Large intestine (tissue), 3 donors: ENCODE measurements around the gene NOP56. TPM values are rescaled to one million over a fixed set of nuclear protein-coding genes. Genes with fewer than 3 reads are reported as not detected.

Source experiments
- DNase-seq, 2 donors: peaks; one replicate each; pipeline versions ENCODE4 v3.0.0 to v3.0.0-alpha.2; 2013
- H3K27ac ChIP-seq: one replicate; pipeline ENCODE4 v1.5.1; 2013; ENCODE audit warnings: low read length
- H3K27me3 ChIP-seq: 2 replicates; pipeline ENCODE4 v1.6.1; 2013; ENCODE audit warnings: low read length; ENCODE audit not compliant: control insufficient read depth, insufficient read depth
- H3K36me3 ChIP-seq: 2 replicates; pipeline ENCODE4 v1.6.1; 2013; ENCODE audit warnings: low read length; ENCODE audit not compliant: control insufficient read depth, insufficient read depth
- H3K4me1 ChIP-seq: one replicate; pipeline ENCODE4 v1.6.1; 2013; ENCODE audit warnings: low read length; ENCODE audit not compliant: control insufficient read depth, insufficient read depth
- H3K4me3 ChIP-seq: one replicate; pipeline ENCODE4 v1.5.1; 2013; ENCODE audit warnings: low read length
- H3K9me3 ChIP-seq: one replicate; pipeline ENCODE4 v1.6.1; 2013; ENCODE audit warnings: mild to moderate bottlenecking, low read depth, low read length, moderate library complexity; ENCODE audit not compliant: control insufficient read depth
- WGBS: methylation state at CpG from one replicate; pipeline ENCODE4 v1.1.5; 2013; ENCODE audit warnings: low lambda C conversion rate; ENCODE audit not compliant: insufficient coverage; 5-methylcytosine and 5-hydroxymethylcytosine counted together
- polyA plus RNA-seq: library from polyadenylated mRNA; unstranded; fragments of 120-200 nt; gene quantifications from one replicate; pipeline ENCODE4 v1.2.1, GENCODE V29; 2013

The NOP56 gene
- polyA plus RNA-seq, 1 donor = 208 TPM

DNA sequence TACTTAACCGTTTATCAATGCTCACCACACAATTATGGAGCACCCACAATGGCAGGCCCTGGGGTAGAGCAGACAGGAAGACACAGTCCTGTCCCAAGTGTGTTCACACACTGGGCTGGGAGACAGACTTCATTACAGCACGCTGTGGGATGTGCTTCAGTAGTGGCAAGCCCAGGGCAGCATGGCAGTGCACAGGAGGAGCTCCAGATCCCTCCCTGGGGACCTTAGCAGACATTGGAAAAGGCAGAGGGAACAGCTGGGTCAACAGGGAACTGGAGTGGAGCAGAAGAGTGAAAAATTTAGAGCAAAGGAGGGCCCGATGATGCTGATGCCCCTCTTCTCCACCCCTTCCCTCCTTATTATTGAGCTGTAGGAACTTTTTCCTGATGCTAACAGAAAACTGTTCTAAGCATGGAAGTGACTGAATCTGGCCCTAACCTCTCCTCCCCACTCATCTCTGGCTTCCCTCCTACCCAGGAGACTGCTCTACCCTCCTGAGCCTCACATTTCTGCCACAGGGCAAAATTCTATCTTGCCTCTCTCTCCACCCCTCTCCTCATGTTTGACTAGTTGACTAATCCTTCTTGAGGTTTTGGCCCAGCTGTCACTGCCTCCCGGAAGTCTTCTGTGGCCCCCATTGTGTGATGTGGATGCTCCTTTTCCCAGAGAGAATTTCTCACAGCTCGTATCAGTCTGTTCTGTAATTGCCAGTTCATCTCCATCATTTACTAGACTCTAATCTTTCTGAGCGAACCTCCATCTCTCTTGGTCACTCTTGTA lies 41.3 kb upstream of the NOP56 start:
- 60% methylated on average over 1 of the region's 6 CpGs for WGBS
- DNase-seq = no peak
- no peak overlapping the region for H3K27ac ChIP-seq

GRCh38 chr20:2612073-2612472 lies 40.4 kb upstream of the NOP56 start:
- Histone ChIP-seq H3K4me1 (no peaks in the 10 kb centered on the region), H3K27me3 (no peaks in the 10 kb centered on the region), H3K27ac (no peak overlapping the region), H3K4me3 (no peak overlapping the region), H3K36me3 (no peaks in the 10 kb centered on the region), H3K9me3 (no peaks in the 10 kb centered on the region)
- DNase-seq = no peak
- WGBS = no CpG with 5 or more reads among the region's 3 CpGs

More for the DNA sequence above, 41.3 kb upstream of the NOP56 start:
- Histone ChIP-seq H3K4me3 (no peak overlapping the region), H3K4me1 (no peaks in the 10 kb centered on the region), H3K36me3 (no peaks in the 10 kb centered on the region), H3K27me3 (no peaks in the 10 kb centered on the region), H3K9me3 (peaks cover 6% of the 10 kb centered on the region)

- Histone ChIP-seq H3K36me3 (no peaks in the 10 kb centered on the region), H3K4me3 (no peak overlapping the region), H3K4me1 (no peaks in the 10 kb centered on the region), H3K27me3 (no peaks in the 10 kb centered on the region), H3K9me3 (no peaks in the 10 kb centered on the region), H3K27ac (no peak overlapping the region)
- no peak for DNase-seq
- no CpG with 5 or more reads among the region's 9 CpGs for WGBS
These were observed 35.8 kb upstream of the NOP56 start for GRCh38 chr20:2616634-2617033.

DNA sequence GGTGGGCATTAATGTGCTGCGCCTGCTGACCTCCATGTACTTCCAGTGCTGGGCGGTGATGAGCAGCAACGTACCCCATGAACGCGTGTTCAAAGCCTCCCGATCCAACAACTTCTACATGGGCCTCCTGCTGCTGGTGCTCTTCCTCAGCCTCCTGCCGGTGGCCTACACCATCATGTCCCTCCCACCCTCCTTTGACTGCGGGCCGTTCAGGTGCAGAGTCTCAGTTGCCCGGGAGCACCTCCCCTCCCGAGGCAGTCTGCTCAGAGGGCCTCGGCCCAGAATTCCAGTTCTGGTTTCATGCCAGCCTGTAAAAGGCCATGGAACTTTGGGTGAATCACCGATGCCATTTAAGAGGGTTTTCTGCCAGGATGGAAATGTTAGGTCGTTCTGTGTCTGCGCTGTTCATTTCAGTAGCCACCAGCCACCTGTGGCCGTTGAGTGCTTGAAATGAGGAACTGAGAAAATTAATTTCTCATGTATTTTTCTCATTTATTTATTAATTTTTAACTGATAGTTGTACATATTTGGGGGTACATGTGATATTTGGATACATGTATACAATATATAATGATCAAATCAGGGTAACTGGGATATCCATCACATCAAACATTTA lies 35.2 kb upstream of the NOP56 start:
- no peaks in the 10 kb centered on the region for H3K27me3 ChIP-seq
- 82% methylated on average over 2 of the region's 16 CpGs for WGBS
- no peak for DNase-seq

GRCh38 chr20:2618815-2619214 lies 33.6 kb upstream of the NOP56 start:
- Histone ChIP-seq H3K4me1 (no peaks in the 10 kb centered on the region), H3K4me3 (no peak overlapping the region), H3K36me3 (no peaks in the 10 kb centered on the region), H3K27me3 (no peaks in the 10 kb centered on the region), H3K9me3 (no peaks in the 10 kb centered on the region), H3K27ac (no peak overlapping the region)
- DNase-seq = no peak
- WGBS = no CpG with 5 or more reads among the region's 6 CpGs

More for the DNA sequence above, 35.2 kb upstream of the NOP56 start:
- no peaks in the 10 kb centered on the region for H3K36me3 ChIP-seq
- H3K9me3 ChIP-seq = no peaks in the 10 kb centered on the region
- H3K4me1 ChIP-seq = no peaks in the 10 kb centered on the region
- H3K4me3 ChIP-seq = no peak overlapping the region
- no peak overlapping the region for H3K27ac ChIP-seq

GRCh38 chr20:2619337-2619736 lies 33.1 kb upstream of the NOP56 start:
- Histone ChIP-seq H3K9me3 (no peaks in the 10 kb centered on the region), H3K4me3 (no peak overlapping the region), H3K27ac (no peak overlapping the region), H3K4me1 (no peaks in the 10 kb centered on the region), H3K27me3 (no peaks in the 10 kb centered on the region), H3K36me3 (no peaks in the 10 kb centered on the region)
- no peak for DNase-seq
- WGBS = 42% methylated on average over 2 of the region's 2 CpGs

- 100% methylated on average over 1 of the region's 3 CpGs for WGBS
- no peaks in the 10 kb centered on the region for H3K27me3 ChIP-seq
- no peaks in the 10 kb centered on the region for H3K4me1 ChIP-seq
- no peak overlapping the region for H3K4me3 ChIP-seq
- H3K36me3 ChIP-seq = no peaks in the 10 kb centered on the region
- no peak overlapping the region for H3K27ac ChIP-seq
- H3K9me3 ChIP-seq = no peaks in the 10 kb centered on the region
- no peak for DNase-seq
These were observed 32.4 kb upstream of the NOP56 start for GRCh38 chr20:2619961-2620595.

DNA sequence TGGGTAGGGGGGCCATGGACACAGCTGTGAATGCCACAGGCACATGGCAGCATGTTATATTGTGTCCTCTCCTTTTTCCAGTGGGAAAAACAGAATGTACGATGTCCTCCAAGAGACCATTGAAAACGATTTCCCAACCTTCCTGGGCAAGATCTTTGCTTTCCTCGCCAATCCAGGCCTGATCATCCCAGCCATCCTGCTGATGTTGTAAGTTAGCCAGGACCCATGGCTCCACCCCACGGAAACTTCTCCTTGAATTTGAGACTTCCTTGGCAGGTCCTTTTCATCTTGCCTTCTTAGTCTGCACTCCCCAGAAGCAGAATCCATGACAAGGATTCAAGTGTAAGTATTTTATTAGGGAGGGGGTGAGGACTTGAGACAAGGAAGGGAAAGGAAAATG lies 28.2 kb upstream of the NOP56 start:
- Histone ChIP-seq H3K36me3 (no peaks in the 10 kb centered on the region), H3K9me3 (no peaks in the 10 kb centered on the region), H3K27me3 (no peaks in the 10 kb centered on the region), H3K27ac (no peak overlapping the region), H3K4me3 (no peak overlapping the region), H3K4me1 (no peaks in the 10 kb centered on the region)
- no peak for DNase-seq
- WGBS = 57% methylated on average over 1 of the region's 4 CpGs

DNA sequence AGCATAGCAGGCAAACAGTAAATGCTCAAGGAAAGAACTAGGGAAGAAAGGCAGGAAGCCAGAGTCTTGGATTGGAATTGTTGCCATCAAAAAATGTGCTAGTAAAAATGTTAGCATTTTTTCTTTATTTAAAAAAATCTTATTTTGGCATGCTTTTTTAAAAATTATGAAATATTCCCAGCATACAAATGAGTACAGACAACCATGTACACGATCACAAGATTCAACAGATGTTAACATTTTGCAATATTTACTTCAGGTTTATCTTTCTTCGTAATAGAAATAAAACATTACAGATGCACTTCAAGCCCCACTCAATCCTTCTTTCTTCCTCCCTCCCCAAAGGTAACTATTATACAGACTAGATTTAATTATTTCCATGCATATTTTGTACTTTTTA lies 27.4 kb upstream of the NOP56 start:
- Histone ChIP-seq H3K36me3 (no peaks in the 10 kb centered on the region), H3K9me3 (no peaks in the 10 kb centered on the region), H3K27ac (no peak overlapping the region), H3K4me1 (no peaks in the 10 kb centered on the region), H3K4me3 (no peak overlapping the region), H3K27me3 (no peaks in the 10 kb centered on the region)
- 89% methylated on average over 2 of the region's 2 CpGs for WGBS
- DNase-seq = no peak

GRCh38 chr20:2626853-2627541 lies 25.4 kb upstream of the NOP56 start:
- Histone ChIP-seq H3K36me3 (no peaks in the 10 kb centered on the region), H3K27ac (no peak overlapping the region), H3K4me1 (no peaks in the 10 kb centered on the region), H3K27me3 (no peaks in the 10 kb centered on the region), H3K4me3 (no peak overlapping the region), H3K9me3 (no peaks in the 10 kb centered on the region)
- WGBS = 84% methylated on average over 3 of the region's 9 CpGs
- DNase-seq = no peak
